ENCODE data around the gene FOXN3. TPM values are rescaled to one million over a fixed set of nuclear protein-coding genes. Genes with fewer than 3 reads are reported as not detected.

The FOXN3 gene
- total RNA-seq, 4 donors from 2014 or later: 98.7 to 116 (median 103) TPM

GRCh38 chr14:89384636-89385035, 32.4 kb downstream of the FOXN3 start:
- H3K27me3 ChIP-seq: no peaks in the 10 kb centered on the region
- H3K4me1 ChIP-seq: peaks cover 0 to 22% (median 8%) of the 10 kb centered on the region in 4 donors
- no peak overlapping the region for H3K27ac ChIP-seq
- no peaks in the 10 kb centered on the region for H3K36me3 ChIP-seq
- no peak overlapping the region for H3K4me3 ChIP-seq
- H3K9me3 ChIP-seq: no peaks in the 10 kb centered on the region
- DNase-seq (ENCODE audit: low spot score in 2 of 2): no peak
- 94 to 95% methylated on average over 3 of the region's 3 CpGs for WGBS, 2 donors
- TF ChIP-seq, protein P1, sequence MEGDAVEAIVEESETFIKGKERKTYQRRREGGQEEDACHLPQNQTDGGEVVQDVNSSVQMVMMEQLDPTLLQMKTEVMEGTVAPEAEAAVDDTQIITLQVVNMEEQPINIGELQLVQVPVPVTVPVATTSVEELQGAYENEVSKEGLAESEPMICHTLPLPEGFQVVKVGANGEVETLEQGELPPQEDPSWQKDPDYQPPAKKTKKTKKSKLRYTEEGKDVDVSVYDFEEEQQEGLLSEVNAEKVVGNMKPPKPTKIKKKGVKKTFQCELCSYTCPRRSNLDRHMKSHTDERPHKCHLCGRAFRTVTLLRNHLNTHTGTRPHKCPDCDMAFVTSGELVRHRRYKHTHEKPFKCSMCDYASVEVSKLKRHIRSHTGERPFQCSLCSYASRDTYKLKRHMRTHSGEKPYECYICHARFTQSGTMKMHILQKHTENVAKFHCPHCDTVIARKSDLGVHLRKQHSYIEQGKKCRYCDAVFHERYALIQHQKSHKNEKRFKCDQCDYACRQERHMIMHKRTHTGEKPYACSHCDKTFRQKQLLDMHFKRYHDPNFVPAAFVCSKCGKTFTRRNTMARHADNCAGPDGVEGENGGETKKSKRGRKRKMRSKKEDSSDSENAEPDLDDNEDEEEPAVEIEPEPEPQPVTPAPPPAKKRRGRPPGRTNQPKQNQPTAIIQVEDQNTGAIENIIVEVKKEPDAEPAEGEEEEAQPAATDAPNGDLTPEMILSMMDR (IDR thresholded peaks at IDR 0.05): no peak
- no peak for TF ChIP-seq EP300 (IDR thresholded peaks at IDR 0.05)

DNA sequence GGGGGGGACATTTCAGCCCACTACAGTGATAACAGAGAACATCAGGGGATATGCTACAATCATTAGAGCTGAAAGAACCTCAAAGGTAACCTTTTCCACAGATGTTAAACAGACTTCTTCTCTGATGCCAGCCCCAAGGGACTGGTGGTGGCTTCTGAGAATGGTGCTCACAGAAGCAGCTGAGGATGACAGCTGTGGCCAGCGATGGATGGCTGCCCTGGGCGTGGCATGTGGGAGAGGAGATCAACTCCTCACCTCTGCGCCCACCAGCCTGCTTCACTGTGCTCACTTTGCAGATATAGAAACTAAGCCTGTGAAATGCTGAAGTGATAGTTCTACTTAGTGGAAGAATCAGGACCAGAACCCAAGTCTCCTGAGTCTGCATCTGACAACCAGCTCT, 33.0 kb downstream of the FOXN3 start:
- WGBS, 2 donors: 100% methylated on average over 3 of the region's 3 CpGs

DNA sequence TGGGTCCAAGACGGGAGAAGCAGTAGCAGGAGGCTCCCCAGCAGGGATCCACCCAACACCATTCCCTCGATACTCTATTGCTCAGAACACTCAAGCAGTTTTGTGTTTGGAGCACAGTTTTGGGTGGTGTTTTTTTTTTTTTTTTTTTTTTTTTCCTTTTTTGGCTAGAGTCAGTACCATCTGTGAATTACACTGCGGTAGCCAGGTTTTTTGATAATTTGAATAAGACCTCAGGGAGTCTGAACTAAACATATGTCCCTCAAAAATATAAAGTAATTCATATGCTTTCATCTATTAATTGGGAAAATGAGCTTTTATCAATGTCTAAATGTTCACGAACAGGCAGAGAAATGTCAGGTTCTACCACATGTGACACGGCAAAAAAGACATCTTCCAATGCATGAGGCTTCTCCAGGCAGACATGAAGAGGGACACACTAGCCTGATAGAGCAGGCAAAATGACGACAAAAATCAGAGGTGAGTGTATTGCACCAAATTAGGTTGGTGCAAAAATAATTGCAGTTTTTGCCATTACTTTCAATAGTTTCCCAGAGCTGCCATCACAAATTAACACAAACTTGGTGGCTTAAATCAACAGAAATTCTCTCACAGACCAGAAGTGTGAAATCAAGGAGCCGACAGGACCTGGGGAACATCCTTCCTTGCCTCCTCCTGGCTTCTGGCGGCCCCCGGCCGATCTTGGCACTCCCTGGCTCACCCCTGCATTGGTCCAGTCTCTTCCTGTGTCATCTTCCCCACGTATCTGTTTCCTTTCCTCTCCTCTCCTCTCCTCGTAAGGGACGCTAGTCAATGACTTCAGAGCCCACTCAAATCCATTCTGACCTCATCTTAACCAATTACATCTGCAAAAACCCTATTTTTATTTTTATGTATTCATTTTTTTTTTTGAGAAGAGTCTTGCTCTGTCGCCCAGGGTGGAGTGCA, 33.9 kb downstream of the FOXN3 start:
- Histone ChIP-seq H3K27ac (no peak overlapping the region), H3K9me3 (peaks cover 0 to under 1% (median 0%) of the 10 kb centered on the region in 4 donors), H3K4me1 (peaks cover 0 to 15% (median 0%) of the 10 kb centered on the region in 4 donors), H3K36me3 (no peaks in the 10 kb centered on the region), H3K27me3 (no peaks in the 10 kb centered on the region), H3K4me3 (no peak overlapping the region)
- no peak for DNase-seq (ENCODE audit: low spot score in 2 of 2)
- TF ChIP-seq EP300 (IDR thresholded peaks at IDR 0.05) (no peak), POLR2A (IDR thresholded peaks at IDR 0.05) (no peak)
- TF ChIP-seq, protein P1 (IDR thresholded peaks at IDR 0.05): no peak
- 89 to 90% methylated on average over 14 of the region's 14 CpGs for WGBS, 2 donors

More for the DNA sequence above, 33.0 kb downstream of the FOXN3 start:
- peaks cover 0 to 15% (median 2%) of the 10 kb centered on the region in 4 donors for H3K4me1 ChIP-seq
- no peak overlapping the region for H3K4me3 ChIP-seq
- DNase-seq (ENCODE audit: low spot score in 2 of 2): no peak
- no peaks in the 10 kb centered on the region for H3K36me3 ChIP-seq
- no peak overlapping the region for H3K27ac ChIP-seq
- no peaks in the 10 kb centered on the region for H3K27me3 ChIP-seq
- H3K9me3 ChIP-seq: no peaks in the 10 kb centered on the region
- TF ChIP-seq EP300 (IDR thresholded peaks at IDR 0.05): no peak
- TF ChIP-seq, protein P1 (IDR thresholded peaks at IDR 0.05): no peak
- no peak for TF ChIP-seq POLR2A (IDR thresholded peaks at IDR 0.05)

GRCh38 chr14:89382487-89382886, 34.5 kb downstream of the FOXN3 start:
- no peak overlapping the region for H3K4me3 ChIP-seq
- TF ChIP-seq EP300 (IDR thresholded peaks at IDR 0.05) (no peak), POLR2A (IDR thresholded peaks at IDR 0.05) (no peak)
- TF ChIP-seq, protein P1 (IDR thresholded peaks at IDR 0.05): no peak
- H3K9me3 ChIP-seq: peaks cover 0 to 5% (median 0%) of the 10 kb centered on the region in 4 donors
- DNase-seq (ENCODE audit: low spot score in 2 of 2): no peak
- no peaks in the 10 kb centered on the region for H3K36me3 ChIP-seq
- H3K27me3 ChIP-seq: no peaks in the 10 kb centered on the region
- no peak overlapping the region for H3K27ac ChIP-seq
- 85 to 91% methylated on average over 5 of the region's 5 CpGs for WGBS, 2 donors
- peaks cover 0 to 15% (median 0%) of the 10 kb centered on the region in 4 donors for H3K4me1 ChIP-seq
